OCI-LY7 (cell line): ENCODE measurements around the gene ITGA5.

Source experiments
- EZH2phosphoT487 ChIP-seq: fragments of 200-600 bp; sonication (generic); IDR thresholded peaks from 2 replicates; pipeline ENCODE4 v1.6.1; 2018; ENCODE audit warnings: low read depth, borderline replicate concordance, mild to moderate bottlenecking, mixed run types, antibody characterized with exemption, low read length, moderate library complexity, mixed read lengths
- TF ChIP-seq, protein P1 (sequence below): fragments of 200-600 bp; sonication (generic); conservative IDR thresholded peaks from 2 replicates; pipeline ENCODE4 v1.5.1; 2014; ENCODE audit warnings: mild to moderate bottlenecking, antibody characterized with exemption, low read length, moderate library complexity, mixed read lengths

DNA sequence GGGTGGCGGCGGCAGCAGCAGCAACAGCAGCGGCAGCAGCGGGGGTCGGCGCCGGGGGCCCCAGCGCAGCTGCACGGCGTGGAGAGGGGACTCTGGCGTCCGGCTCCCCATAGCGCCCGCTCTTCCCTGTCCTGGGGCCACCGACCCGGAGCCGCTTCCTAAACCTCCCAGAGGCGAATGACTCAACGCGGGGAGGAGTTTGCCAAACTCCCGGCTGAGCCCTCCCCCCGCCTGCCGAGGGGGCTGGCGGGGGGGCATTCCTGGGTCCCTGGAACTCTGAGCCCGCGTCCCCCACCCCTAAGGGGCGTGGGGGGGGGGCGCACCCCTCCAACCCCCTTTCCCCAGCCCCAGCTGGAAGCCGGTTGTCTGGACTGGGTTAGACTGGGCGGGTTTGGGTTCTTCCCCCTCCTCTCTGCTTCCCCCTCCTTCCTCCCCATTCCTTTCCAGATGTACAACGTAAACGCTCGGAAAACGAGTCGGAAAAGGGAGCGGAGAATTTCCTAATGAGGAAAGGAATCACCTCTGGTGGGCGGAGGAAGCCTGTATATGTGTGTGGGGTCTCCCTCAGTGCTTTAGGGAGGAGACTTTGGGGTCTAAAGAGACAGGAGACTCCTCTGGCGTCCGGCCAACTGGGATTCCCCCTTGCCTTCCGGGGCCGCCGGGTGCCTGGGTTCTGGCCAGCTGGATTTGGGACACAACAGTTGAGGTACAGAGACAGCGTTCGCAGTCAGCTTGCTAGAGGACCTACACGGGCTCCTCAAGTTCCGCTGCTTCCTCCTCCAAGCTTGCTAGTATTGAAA is at the start of gene ITGA5:
- TF ChIP-seq, protein P1, sequence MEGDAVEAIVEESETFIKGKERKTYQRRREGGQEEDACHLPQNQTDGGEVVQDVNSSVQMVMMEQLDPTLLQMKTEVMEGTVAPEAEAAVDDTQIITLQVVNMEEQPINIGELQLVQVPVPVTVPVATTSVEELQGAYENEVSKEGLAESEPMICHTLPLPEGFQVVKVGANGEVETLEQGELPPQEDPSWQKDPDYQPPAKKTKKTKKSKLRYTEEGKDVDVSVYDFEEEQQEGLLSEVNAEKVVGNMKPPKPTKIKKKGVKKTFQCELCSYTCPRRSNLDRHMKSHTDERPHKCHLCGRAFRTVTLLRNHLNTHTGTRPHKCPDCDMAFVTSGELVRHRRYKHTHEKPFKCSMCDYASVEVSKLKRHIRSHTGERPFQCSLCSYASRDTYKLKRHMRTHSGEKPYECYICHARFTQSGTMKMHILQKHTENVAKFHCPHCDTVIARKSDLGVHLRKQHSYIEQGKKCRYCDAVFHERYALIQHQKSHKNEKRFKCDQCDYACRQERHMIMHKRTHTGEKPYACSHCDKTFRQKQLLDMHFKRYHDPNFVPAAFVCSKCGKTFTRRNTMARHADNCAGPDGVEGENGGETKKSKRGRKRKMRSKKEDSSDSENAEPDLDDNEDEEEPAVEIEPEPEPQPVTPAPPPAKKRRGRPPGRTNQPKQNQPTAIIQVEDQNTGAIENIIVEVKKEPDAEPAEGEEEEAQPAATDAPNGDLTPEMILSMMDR: no peak
- no peak for TF ChIP-seq EZH2phosphoT487
